Nucleus accumbens (tissue), 56 donors: ENCODE measurements around the gene TUBB2B.

Source experiments
- DNase-seq, 56 donors: peaks; one replicate each; lab custom pipeline; 2025; lab: John Stamatoyannopoulos, UW

Gene TUBB2B

GRCh38 chr6:3227363-3228045 lies at the start of gene TUBB2B:
Gene TUBB2B, minus strand, starts transcription at chr6:3227653. Its CDS starts 110 bp downstream, at chr6:3227543.
- DNase-seq = peak in 45 of 56 donors; percentile 31 to 81 (median 59)

GRCh38 chr6:3277251-3277650 lies 49.8 kb upstream of the TUBB2B start:
- peak in 1 of 56 donors; percentile 13 for DNase-seq

GRCh38 chr6:3276174-3277167 lies 49.0 kb upstream of the TUBB2B start:
- no peak for DNase-seq

- no peak for DNase-seq
Measured at GRCh38 chr6:3273707-3274521, 46.5 kb upstream of the TUBB2B start.

GRCh38 chr6:3272911-3273547 lies 45.6 kb upstream of the TUBB2B start:
- no peak for DNase-seq

GRCh38 chr6:3271756-3272155 lies 44.3 kb upstream of the TUBB2B start:
- DNase-seq = no peak

GRCh38 chr6:3270258-3270657 lies 42.8 kb upstream of the TUBB2B start:
- DNase-seq = no peak

- DNase-seq = peak in 7 of 56 donors; percentile 9 to 38 (median 26)
Measured at GRCh38 chr6:3269281-3269975, 42.0 kb upstream of the TUBB2B start.

GRCh38 chr6:3268680-3269079 lies 41.2 kb upstream of the TUBB2B start:
- no peak for DNase-seq

- no peak for DNase-seq
Measured at GRCh38 chr6:3267162-3267561, 39.7 kb upstream of the TUBB2B start.

- DNase-seq = no peak
Measured at GRCh38 chr6:3266170-3266569, 38.7 kb upstream of the TUBB2B start.

GRCh38 chr6:3265671-3266070 lies 38.2 kb upstream of the TUBB2B start:
- no peak for DNase-seq

- no peak for DNase-seq
Measured at GRCh38 chr6:3264356-3264755, 36.9 kb upstream of the TUBB2B start.

GRCh38 chr6:3263096-3263495 lies 35.6 kb upstream of the TUBB2B start:
- DNase-seq = no peak

- no peak for DNase-seq
Measured at GRCh38 chr6:3261921-3262320, 34.5 kb upstream of the TUBB2B start.

- DNase-seq = no peak
Measured at GRCh38 chr6:3261518-3261820, 34.0 kb upstream of the TUBB2B start.

- no peak for DNase-seq
Measured at GRCh38 chr6:3260772-3261517, 33.5 kb upstream of the TUBB2B start.

- DNase-seq = no peak
Measured at GRCh38 chr6:3260296-3260695, 32.8 kb upstream of the TUBB2B start.

- DNase-seq = peak in 27 of 56 donors; percentile 30 to 66 (median 53)
Measured at GRCh38 chr6:3259491-3259958, 32.1 kb upstream of the TUBB2B start.
